Frontal cortex (tissue), 4 donors: Measurements from ENCODE around the gene SLC16A8. TPM values are rescaled to one million over a fixed set of nuclear protein-coding genes. Genes with fewer than 3 reads are reported as not detected.
"Not testable (repeated sequence)": the region's sequence is repeated elsewhere in the genome, so short reads cannot be mapped to it uniquely, and the experiment has no call there.

Experiments used
- DNase-seq, 2 donors: peaks; one replicate each; pipeline ENCODE4 v3.0.0; 2012; ENCODE audit warnings: low spot score in 2 of 2
- FAIRE-seq: peaks from 2 replicates; lab custom pipeline; 2012; peaks lifted over from hg19 to GRCh38; lab: Jason Lieb, UNC
- total RNA-seq: library from RNA; depleted of rRNA; stranded (reverse); fragments of >200 nt; gene quantifications from one replicate; pipeline ENCODE4 v1.2.3, GENCODE V29; 2014
- donor health status: control.
- donor health status: control.
- donor health status: control.

SLC16A8 gene
- total RNA-seq, result 3.7 TPM

- FAIRE-seq, result no peak
- DNase-seq, result no peak
Measured at GRCh38 chr22:38083931-38084631, at the start of gene SLC16A8. Gene SLC16A8, minus strand, starts transcription at chr22:38084184. Its CDS starts 1,311 bp downstream, at chr22:38082873.

- DNase-seq (no peak), FAIRE-seq (no peak)
Measured at GRCh38 chr22:38133331-38133730, 49.3 kb upstream of the SLC16A8 start.

GRCh38 chr22:38132794-38133193 lies 48.8 kb upstream of the SLC16A8 start:
- no peak for DNase-seq
- no peak for FAIRE-seq

GRCh38 chr22:38132136-38132535 lies 48.2 kb upstream of the SLC16A8 start:
- FAIRE-seq, result no peak
- no peak for DNase-seq

GRCh38 chr22:38131399-38131798 lies 47.4 kb upstream of the SLC16A8 start:
- no peak for DNase-seq
- peak; percentile 87 for FAIRE-seq

- FAIRE-seq (no peak), DNase-seq (no peak)
Measured at GRCh38 chr22:38129856-38130255, 45.9 kb upstream of the SLC16A8 start.

GRCh38 chr22:38129021-38129420 lies 45.0 kb upstream of the SLC16A8 start:
- DNase-seq, result no peak
- FAIRE-seq, result no peak

GRCh38 chr22:38127869-38128268 lies 43.9 kb upstream of the SLC16A8 start:
- DNase-seq (no peak), FAIRE-seq (no peak)

- DNase-seq, result no peak
- FAIRE-seq, result no peak
Measured at GRCh38 chr22:38126928-38127668, 43.1 kb upstream of the SLC16A8 start.

GRCh38 chr22:38125751-38126201 lies 41.8 kb upstream of the SLC16A8 start:
- FAIRE-seq (no peak), DNase-seq (no peak)

GRCh38 chr22:38125038-38125610 lies 41.1 kb upstream of the SLC16A8 start:
- DNase-seq, result no peak

GRCh38 chr22:38124236-38124974 lies 40.4 kb upstream of the SLC16A8 start:
- no peak for FAIRE-seq
- no peak for DNase-seq

More at GRCh38 chr22:38125038-38125610, 41.1 kb upstream of the SLC16A8 start:
- FAIRE-seq, result no peak

- FAIRE-seq, result no peak
Measured at GRCh38 chr22:38122616-38123015, 38.6 kb upstream of the SLC16A8 start.

GRCh38 chr22:38120359-38121110 lies 36.6 kb upstream of the SLC16A8 start:
- DNase-seq (no peak), FAIRE-seq (no peak)

More at GRCh38 chr22:38122616-38123015, 38.6 kb upstream of the SLC16A8 start:
- no peak for DNase-seq

GRCh38 chr22:38118747-38119146 lies 34.8 kb upstream of the SLC16A8 start:
- not testable (repeated sequence) for DNase-seq, FAIRE-seq

GRCh38 chr22:38118182-38118581 lies 34.2 kb upstream of the SLC16A8 start:
- FAIRE-seq, result no peak
- DNase-seq, result no peak

- FAIRE-seq, DNase-seq: not testable (repeated sequence)
Measured at GRCh38 chr22:38117556-38117955, 33.6 kb upstream of the SLC16A8 start.

GRCh38 chr22:38115423-38116205 lies 31.6 kb upstream of the SLC16A8 start:
- DNase-seq (no peak), FAIRE-seq (no peak)
